Mesothelial cell of epicardium (in vitro differentiated cells): ENCODE data around the gene MYLK. TPM values are rescaled to one million over a fixed set of nuclear protein-coding genes. Genes with fewer than 3 reads are reported as not detected.
"Not testable (repeated sequence)": the region's sequence is repeated elsewhere in the genome, so short reads cannot be mapped to it uniquely, and the experiment has no call there.

Source experiments
- DNase-seq, 2 experiments: peaks; one replicate each; pipeline ENCODE4 v3.0.0; 2021; ENCODE audit warnings: low spot score in 2 of 2; ENCODE audit not compliant: unreplicated experiment in 2 of 2
- H3K27ac Mint-ChIP-seq: 2 replicates; pipeline ENCODE4 v1.8.0; 2021; ENCODE audit warnings: mixed read lengths
- H3K27me3 Mint-ChIP-seq: 2 replicates; pipeline ENCODE4 v1.8.0; 2021; ENCODE audit warnings: low read depth, mixed read lengths
- H3K36me3 Mint-ChIP-seq: 2 replicates; pipeline ENCODE4 v1.8.0; 2021; ENCODE audit warnings: mixed read lengths
- H3K4me1 Mint-ChIP-seq: 2 replicates; pipeline ENCODE4 v1.8.0; 2021; ENCODE audit warnings: mixed read lengths
- H3K4me3 Mint-ChIP-seq: 2 replicates; pipeline ENCODE4 v1.8.0; 2021; ENCODE audit warnings: mild to moderate bottlenecking, moderate library complexity, mixed read lengths
- H3K9me3 Mint-ChIP-seq: 2 replicates; pipeline ENCODE4 v1.8.0; 2021; ENCODE audit warnings: mixed read lengths
- CTCF ChIP-seq: fragments of 200-600 bp; sonication (generic); IDR thresholded peaks from one replicate; pipeline ENCODE4 v1.5.0; 2021; ENCODE audit warnings: antibody characterized with exemption; ENCODE audit not compliant: unreplicated experiment
- total RNA-seq: library from RNA; stranded (reverse); gene quantifications from 3 replicates; pipeline ENCODE4 v1.2.1, GENCODE V29; 2021

The MYLK gene
- total RNA-seq, 1 donor from 2014 or later: 14.3 TPM

DNA sequence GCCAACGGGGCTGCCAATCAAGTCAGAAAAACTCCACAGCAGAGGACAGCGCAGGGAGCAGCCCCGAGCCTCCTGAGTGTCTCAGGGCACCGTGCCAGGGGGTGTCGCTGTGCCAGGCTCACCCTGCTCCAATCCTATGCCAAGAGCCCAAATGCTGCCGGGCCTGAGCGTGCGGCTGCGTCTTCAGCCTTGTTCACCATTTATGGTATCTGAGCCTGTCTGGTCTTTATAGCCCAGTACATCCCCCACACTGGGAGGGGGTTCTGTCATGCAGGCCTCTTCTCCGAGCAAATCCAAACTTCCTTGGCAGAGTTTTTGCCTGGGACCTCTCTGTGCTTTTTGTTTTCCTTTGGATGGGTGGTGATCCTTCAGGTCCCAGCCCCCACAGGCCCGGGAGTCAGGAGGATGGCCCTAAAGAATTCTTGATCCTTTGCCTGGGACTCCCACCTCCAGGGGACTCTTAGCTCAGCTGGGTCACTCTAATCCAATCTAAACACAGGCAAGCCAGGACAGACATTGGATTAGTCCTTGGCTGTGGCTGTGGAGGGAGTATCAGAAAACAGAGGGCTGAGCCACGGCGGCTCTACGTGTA, 164.2 kb downstream of the MYLK start:
- H3K4me3 Mint-ChIP-seq: no peak overlapping the region
- no peak for TF ChIP-seq CTCF
- DNase-seq: no peak

DNA sequence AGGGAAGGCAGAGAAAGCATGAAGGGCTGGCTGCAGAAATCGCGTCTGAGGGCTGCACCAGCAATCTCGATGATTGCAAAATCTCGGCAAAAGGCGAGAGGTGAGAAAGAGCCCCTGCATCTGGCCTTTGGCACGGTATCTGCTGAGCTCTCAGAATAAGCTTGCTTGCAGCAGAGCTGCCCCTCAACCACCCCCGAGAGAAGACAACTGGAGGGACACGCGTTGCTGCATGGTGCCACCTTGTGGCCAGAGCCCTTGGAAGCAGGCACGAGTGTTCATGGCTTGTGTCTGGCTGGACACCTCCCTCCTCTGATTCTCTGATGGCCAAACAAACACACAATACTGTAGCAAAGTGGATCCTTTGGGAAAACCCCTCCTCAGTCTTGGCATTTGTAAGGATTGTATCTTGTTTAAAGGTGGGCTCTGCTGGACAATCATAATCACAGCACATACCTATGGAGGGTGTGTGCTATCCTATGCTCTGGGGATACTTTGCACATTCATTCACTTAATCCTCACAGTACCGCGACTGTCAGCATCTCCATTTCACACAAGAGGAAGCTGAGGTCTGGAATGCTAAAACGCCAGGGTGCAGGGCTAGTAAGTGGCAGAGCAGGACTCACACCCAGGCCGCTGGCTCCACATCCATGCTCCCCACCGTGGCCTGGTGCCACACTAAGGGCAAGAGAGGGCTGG, 164.9 kb downstream of the MYLK start:
- TF ChIP-seq CTCF: peak; percentile 32
- not testable (repeated sequence) for H3K36me3 Mint-ChIP-seq, H3K27me3 Mint-ChIP-seq, H3K9me3 Mint-ChIP-seq, H3K4me3 Mint-ChIP-seq
- H3K27ac Mint-ChIP-seq: peak overlapping the region; percentile 89
- DNase-seq: peak; percentile 48 to 72
- peaks cover 49% of the 10 kb centered on the region for H3K4me1 Mint-ChIP-seq

More for the DNA sequence above, 164.2 kb downstream of the MYLK start:
- peak overlapping the region; percentile 89 for H3K27ac Mint-ChIP-seq
- H3K9me3 Mint-ChIP-seq: no peaks in the 10 kb centered on the region
- H3K4me1 Mint-ChIP-seq: peaks cover 49% of the 10 kb centered on the region
- no peaks in the 10 kb centered on the region for H3K36me3 Mint-ChIP-seq
- no peaks in the 10 kb centered on the region for H3K27me3 Mint-ChIP-seq

DNA sequence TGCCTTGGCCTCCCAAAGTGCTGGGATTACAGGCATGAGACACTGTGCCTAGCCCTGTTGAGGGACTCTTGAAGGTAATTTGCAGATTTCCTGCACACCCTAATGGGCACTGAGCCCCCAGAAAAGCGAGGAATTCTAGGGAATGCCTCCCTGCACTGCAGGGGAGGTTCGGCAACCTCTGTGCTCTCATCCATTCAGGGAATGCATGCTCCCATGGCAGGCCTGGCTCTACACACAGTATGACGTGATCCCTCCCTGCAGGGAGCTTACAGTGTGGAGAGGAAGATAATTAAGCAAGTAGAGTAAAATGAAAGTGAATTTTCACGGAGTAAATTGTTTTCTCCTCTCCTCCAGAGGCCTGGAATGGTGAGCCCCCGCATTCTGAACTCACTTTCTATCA, 166.0 kb downstream of the MYLK start:
- TF ChIP-seq CTCF: no peak
- Mint-ChIP-seq H3K36me3 (no peaks in the 10 kb centered on the region), H3K9me3 (no peaks in the 10 kb centered on the region), H3K4me1 (peaks cover 41% of the 10 kb centered on the region), H3K4me3 (no peak overlapping the region), H3K27me3 (no peaks in the 10 kb centered on the region), H3K27ac (no peak overlapping the region)
- no peak for DNase-seq

DNA sequence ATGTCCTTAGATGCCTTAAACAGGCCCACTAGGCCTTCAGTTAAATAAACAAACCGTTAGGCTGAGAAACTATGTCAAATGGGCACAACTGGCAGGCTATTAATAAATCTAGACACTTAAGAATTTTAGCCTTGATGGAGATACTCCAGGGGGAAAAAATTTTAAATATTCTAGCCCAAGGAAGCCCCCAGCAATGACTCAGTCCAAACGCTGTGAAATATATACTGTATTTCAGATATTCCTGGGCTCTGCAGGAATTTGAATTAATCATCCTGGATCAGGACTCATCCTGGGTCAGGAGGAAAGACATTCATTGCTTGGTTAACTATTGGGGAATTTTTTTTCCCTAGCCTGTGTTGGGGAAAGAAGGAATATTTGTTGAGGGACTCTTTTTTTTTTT, 166.7 kb downstream of the MYLK start:
- H3K4me3 Mint-ChIP-seq, H3K9me3 Mint-ChIP-seq, DNase-seq, H3K36me3 Mint-ChIP-seq, H3K27me3 Mint-ChIP-seq: not testable (repeated sequence)
- peak overlapping the region; percentile 40 for H3K27ac Mint-ChIP-seq
- peaks cover 36% of the 10 kb centered on the region for H3K4me1 Mint-ChIP-seq

DNA sequence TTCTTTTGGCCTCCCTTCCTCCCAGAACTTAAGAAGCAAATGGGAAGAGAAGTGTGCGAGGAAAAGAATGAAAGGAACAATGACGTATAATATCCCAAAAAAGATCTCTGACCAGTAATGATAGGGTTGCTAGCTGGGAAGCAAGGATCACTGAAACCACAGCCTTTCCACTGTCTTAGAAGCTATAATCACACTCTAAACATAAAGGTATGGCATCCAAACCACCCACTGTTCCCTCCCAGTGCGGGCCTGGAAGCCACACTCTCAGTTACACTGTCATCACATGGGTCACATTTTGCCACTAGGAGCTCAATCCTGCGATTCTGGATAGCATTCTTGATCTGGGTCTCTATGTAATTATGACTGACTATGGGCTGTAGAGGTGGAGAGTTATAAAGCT, 167.7 kb downstream of the MYLK start:
- no peaks in the 10 kb centered on the region for H3K36me3 Mint-ChIP-seq
- H3K27me3 Mint-ChIP-seq: no peaks in the 10 kb centered on the region
- no peak for DNase-seq
- H3K4me3 Mint-ChIP-seq: no peak overlapping the region
- no peak overlapping the region for H3K27ac Mint-ChIP-seq
- H3K9me3 Mint-ChIP-seq: no peaks in the 10 kb centered on the region
- TF ChIP-seq CTCF: no peak
- peaks cover 33% of the 10 kb centered on the region for H3K4me1 Mint-ChIP-seq

GRCh38 chr3:123713211-123713610, 170.9 kb downstream of the MYLK start:
- H3K27me3 Mint-ChIP-seq: no peaks in the 10 kb centered on the region
- H3K36me3 Mint-ChIP-seq: no peaks in the 10 kb centered on the region
- H3K27ac Mint-ChIP-seq: no peak overlapping the region
- H3K4me3 Mint-ChIP-seq: no peak overlapping the region
- DNase-seq: no peak
- TF ChIP-seq CTCF: no peak
- no peaks in the 10 kb centered on the region for H3K9me3 Mint-ChIP-seq
- H3K4me1 Mint-ChIP-seq: peaks cover 8% of the 10 kb centered on the region
